ENCODE data around the gene KIAA1191.
A peak's percentile ranks its signal among the peaks of the same experiment; 100 is the strongest.

KIAA1191 gene

DNA sequence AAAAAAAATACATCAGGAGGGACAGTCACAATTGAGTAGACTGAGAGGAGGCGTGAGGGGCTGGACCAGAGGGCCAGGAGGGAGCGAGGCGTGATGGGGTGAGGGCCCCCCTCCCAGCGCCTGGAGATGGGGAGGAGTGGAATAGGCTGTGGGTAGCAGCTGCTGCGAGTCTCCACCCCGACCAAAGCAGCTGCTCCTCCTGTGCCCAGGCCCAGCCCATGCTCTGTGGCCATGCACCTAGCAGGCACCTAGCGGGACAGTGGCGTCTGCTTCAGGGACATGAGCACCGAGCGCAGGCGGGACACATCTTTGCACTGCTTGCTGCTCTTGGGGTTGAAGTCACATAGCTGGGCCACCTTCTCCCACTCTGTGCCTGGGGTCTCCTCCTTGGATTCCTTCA lies 31.0 kb upstream of the KIAA1191 start:
- Histone ChIP-seq H3K9me3 (replicated peaks in 1 of 11) (no peaks in the 10 kb centered on the region), H3K36me3 (peaks cover 33 to 64% (median 44%) of the 10 kb centered on the region in 11 experiments), H3K4me1 (peaks cover 7 to 51% (median 27%) of the 10 kb centered on the region in 10 experiments; a peak in 19 of 20 replicates), H4K20me1 (peaks cover 0 to 25% (median 2%) of the 10 kb centered on the region in 11 experiments; a peak in 11 of 22 replicates), H3K27me3 (no peaks in the 10 kb centered on the region), H3K4me2 (peak overlapping the region in 8 of 11 experiments; percentile 27 to 91 (median 63); a peak in 14 of 22 replicates), H3K4me3 (no peak overlapping the region), H3K27ac (peak overlapping the region in 9 of 11 experiments; percentile 1 to 60 (median 43); a peak in 12 of 22 replicates), H3K9ac (peak overlapping the region in 8 of 11 experiments; percentile 9 to 46 (median 24); a peak in 7 of 22 replicates)
- no peak for TF ChIP-seq Cebpa-rat (IDR thresholded peaks at IDR 0.05)

DNA sequence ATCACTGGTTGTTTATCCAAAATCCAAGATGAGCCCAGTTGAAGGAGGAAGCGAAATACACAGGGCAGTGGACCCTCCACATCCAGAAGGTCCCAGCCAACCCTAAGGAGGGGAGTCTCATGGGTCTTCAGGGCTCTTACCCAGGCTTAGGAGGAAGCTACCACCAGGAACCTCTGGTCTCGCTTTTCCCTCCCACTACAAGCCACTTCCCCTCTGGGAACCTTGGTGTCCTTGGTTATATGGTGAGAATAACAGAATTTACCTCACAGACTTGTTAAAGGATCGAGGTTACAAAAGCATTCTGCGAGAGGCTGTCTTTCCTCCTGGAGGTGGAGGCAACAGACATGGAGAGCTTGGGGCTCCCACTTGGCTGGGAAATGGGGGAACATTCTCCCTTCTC lies 30.4 kb upstream of the KIAA1191 start:
- Histone ChIP-seq H3K36me3 (peaks cover 31 to 64% (median 46%) of the 10 kb centered on the region in 11 experiments), H3K27me3 (no peaks in the 10 kb centered on the region), H3K9ac (peak overlapping the region in 8 of 11 experiments; percentile 9 to 46 (median 24); a peak in 8 of 22 replicates), H3K9me3 (replicated peaks in 1 of 11) (no peaks in the 10 kb centered on the region), H3K4me1 (peaks cover 12 to 56% (median 32%) of the 10 kb centered on the region in 10 experiments), H3K27ac (peak overlapping the region in 9 of 11 experiments; percentile 1 to 60 (median 43); a peak in 14 of 22 replicates), H3K4me2 (peak overlapping the region in 8 of 11 experiments; percentile 27 to 91 (median 63); a peak in 15 of 22 replicates), H3K4me3 (no peak overlapping the region), H4K20me1 (peaks cover 0 to 29% (median 7%) of the 10 kb centered on the region in 11 experiments; a peak in 15 of 22 replicates)
- no peak for TF ChIP-seq Cebpa-rat (IDR thresholded peaks at IDR 0.05)

DNA sequence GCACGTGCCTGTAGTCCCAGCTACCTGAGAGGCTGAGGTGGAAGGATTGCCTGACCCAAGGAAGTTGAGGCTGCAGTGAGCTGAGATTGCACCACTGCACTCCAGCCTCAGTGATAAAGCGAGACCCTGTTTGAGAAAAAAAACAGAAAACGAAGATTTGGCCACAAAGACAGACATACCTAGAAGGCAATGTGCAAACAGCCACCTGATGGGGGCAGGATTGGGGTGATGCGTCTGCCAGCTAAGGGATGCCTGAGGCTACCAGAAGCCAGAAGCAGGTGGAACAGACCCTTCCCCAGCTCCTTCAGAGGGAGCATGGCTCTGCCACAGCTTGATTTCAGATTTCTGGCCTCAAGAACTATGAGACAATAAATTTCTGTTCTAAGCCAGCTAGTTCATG lies 29.9 kb upstream of the KIAA1191 start:
- Histone ChIP-seq H3K9me3 (replicated peaks in 1 of 11) (no peaks in the 10 kb centered on the region), H3K36me3 (peaks cover 28 to 64% (median 51%) of the 10 kb centered on the region in 11 experiments), H3K4me2 (peak overlapping the region in 8 of 11 experiments; percentile 27 to 91 (median 63); a peak in 15 of 22 replicates), H3K27ac (peak overlapping the region in 4 of 11 experiments; percentile 10 to 60 (median 38); a peak in 6 of 22 replicates), H4K20me1 (peaks cover 0 to 34% (median 12%) of the 10 kb centered on the region in 11 experiments; a peak in 19 of 22 replicates), H3K9ac (peak overlapping the region in 1 of 11 experiments; percentile 12; a peak in 2 of 22 replicates), H3K27me3 (no peaks in the 10 kb centered on the region), H3K4me3 (no peak overlapping the region), H3K4me1 (peaks cover 17 to 56% (median 37%) of the 10 kb centered on the region in 10 experiments)
- no peak for TF ChIP-seq Cebpa-rat (IDR thresholded peaks at IDR 0.05)

- H4K20me1 ChIP-seq, result peaks cover 0 to 47% (median 32%) of the 10 kb centered on the region in 11 experiments; a peak in 19 of 22 replicates
- TF ChIP-seq Cebpa-rat (IDR thresholded peaks at IDR 0.05), result no peak
- H3K36me3 ChIP-seq, result peaks cover 42 to 76% (median 69%) of the 10 kb centered on the region in 11 experiments
- H3K4me2 ChIP-seq, result peak overlapping the region; percentile 82 to 94 (median 90)
- no peaks in the 10 kb centered on the region for H3K27me3 ChIP-seq
- H3K9me3 ChIP-seq (replicated peaks in 1 of 11), result no peaks in the 10 kb centered on the region
- peak overlapping the region; percentile 91 to 99 (median 97) for H3K9ac ChIP-seq
- peaks cover 32 to 71% (median 53%) of the 10 kb centered on the region in 10 experiments for H3K4me1 ChIP-seq
- peak overlapping the region; percentile 77 to 91 (median 84) for H3K4me3 ChIP-seq
- peak overlapping the region; percentile 92 to 99 (median 97) for H3K27ac ChIP-seq
Observed at GRCh38 chr5:176389135-176390123, 27.9 kb upstream of the KIAA1191 start.

DNA sequence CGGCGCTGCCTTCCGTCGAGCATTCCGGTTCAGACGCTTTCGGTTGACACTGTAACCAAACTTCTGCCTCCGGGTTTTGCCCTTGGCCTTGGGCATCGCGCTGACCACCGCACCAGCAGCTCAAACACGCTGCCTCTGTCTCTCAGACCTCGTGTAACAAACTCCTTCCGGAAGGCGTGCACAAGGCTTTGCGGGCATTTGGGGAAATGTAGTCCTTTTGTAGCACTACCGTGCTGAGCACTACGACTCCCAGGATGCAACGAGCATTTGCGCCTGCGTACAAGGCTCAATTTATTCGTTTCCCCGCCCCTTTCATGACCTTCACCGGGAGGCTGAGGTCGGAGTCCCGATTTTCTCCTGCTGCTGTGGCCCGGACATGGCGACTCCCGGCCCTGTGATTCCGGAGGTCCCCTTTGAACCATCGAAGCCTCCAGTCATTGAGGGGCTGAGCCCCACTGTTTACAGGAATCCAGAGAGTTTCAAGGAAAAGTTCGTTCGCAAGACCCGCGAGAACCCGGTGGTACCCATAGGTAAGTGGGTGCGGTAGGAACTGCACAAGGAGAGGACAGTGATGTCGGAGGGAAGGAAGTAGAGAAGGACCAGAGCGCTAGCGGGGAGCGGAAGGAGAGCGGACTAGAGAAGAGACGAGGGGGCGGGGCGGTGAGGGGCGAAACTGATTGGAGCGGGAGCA lies 27.0 kb upstream of the KIAA1191 start, which contains the start of the genes HIGD2A and NOP16:
TSS of gene HIGD2A (plus strand) at position 308 of the 691 bp plus-strand sequence. CDS start at position 377, 69 bp downstream.
TSS of gene NOP16 (minus strand) at position 155 of the 691 bp plus-strand sequence. CDS start at position 96, 59 bp downstream.
- H3K4me1 ChIP-seq, result peaks cover 32 to 74% (median 53%) of the 10 kb centered on the region in 10 experiments
- peak within 1 kb of the TSS; percentile 83 to 100 (median 94) for H3K4me2 ChIP-seq
- no peaks in the 10 kb centered on the region for H3K9me3 ChIP-seq (replicated peaks in 1 of 11)
- no peak for TF ChIP-seq Cebpa-rat (IDR thresholded peaks at IDR 0.05)
- peak within 1 kb of the TSS; percentile 92 to 99 (median 97) for H3K27ac ChIP-seq
- peaks cover 0 to 55% (median 41%) of the 10 kb centered on the region in 11 experiments; a peak in 20 of 22 replicates for H4K20me1 ChIP-seq
- H3K4me3 ChIP-seq, result peak within 1 kb of the TSS; percentile 77 to 91 (median 84)
- peak within 1 kb of the TSS; percentile 91 to 99 (median 97) for H3K9ac ChIP-seq
- peaks cover 44 to 78% (median 72%) of the 10 kb centered on the region in 11 experiments for H3K36me3 ChIP-seq
- no peaks in the 10 kb centered on the region for H3K27me3 ChIP-seq

GRCh38 chr5:176388003-176388443 lies 26.5 kb upstream of the KIAA1191 start:
- Histone ChIP-seq H3K9me3 (replicated peaks in 1 of 11) (no peaks in the 10 kb centered on the region), H3K36me3 (peaks cover 44 to 78% (median 72%) of the 10 kb centered on the region in 11 experiments), H3K4me2 (peak overlapping the region; percentile 83 to 100 (median 94)), H4K20me1 (peaks cover 0 to 55% (median 46%) of the 10 kb centered on the region in 11 experiments; a peak in 20 of 22 replicates), H3K9ac (peak overlapping the region; percentile 91 to 99 (median 97)), H3K27me3 (no peaks in the 10 kb centered on the region), H3K4me3 (peak overlapping the region; percentile 77 to 91 (median 84)), H3K27ac (peak overlapping the region; percentile 92 to 99 (median 97)), H3K4me1 (peaks cover 32 to 71% (median 53%) of the 10 kb centered on the region in 10 experiments)
- TF ChIP-seq Cebpa-rat (IDR thresholded peaks at IDR 0.05), result no peak

- peak overlapping the region; percentile 91 to 99 (median 97) for H3K9ac ChIP-seq
- H3K36me3 ChIP-seq, result peaks cover 44 to 78% (median 72%) of the 10 kb centered on the region in 11 experiments
- TF ChIP-seq Cebpa-rat (IDR thresholded peaks at IDR 0.05), result no peak
- peaks cover 32 to 66% (median 49%) of the 10 kb centered on the region in 10 experiments for H3K4me1 ChIP-seq
- H4K20me1 ChIP-seq, result peaks cover 0 to 57% (median 51%) of the 10 kb centered on the region in 11 experiments; a peak in 20 of 22 replicates
- peak overlapping the region; percentile 92 to 99 (median 97); a peak in 21 of 22 replicates for H3K27ac ChIP-seq
- peak overlapping the region; percentile 83 to 100 (median 94) for H3K4me2 ChIP-seq
- H3K4me3 ChIP-seq, result peak overlapping the region; percentile 77 to 91 (median 84)
- no peaks in the 10 kb centered on the region for H3K27me3 ChIP-seq
- no peaks in the 10 kb centered on the region for H3K9me3 ChIP-seq (replicated peaks in 1 of 11)
Observed at GRCh38 chr5:176387384-176387925, 25.9 kb upstream of the KIAA1191 start.
